Left kidney (tissue), 2 donors: ENCODE data around the gene DLGAP1. TPM values are rescaled to one million over a fixed set of nuclear protein-coding genes. Genes with fewer than 3 reads are reported as not detected.
A peak's percentile ranks its signal among the peaks of the same experiment; 100 is the strongest.
"Not testable (repeated sequence)": the region's sequence is repeated elsewhere in the genome, so short reads cannot be mapped to it uniquely, and the experiment has no call there.

Source experiments
- DNase-seq: peaks from one replicate; pipeline ENCODE4 v3.0.0-alpha.2; 2013
- polyA plus RNA-seq: library from polyadenylated mRNA; unstranded; fragments of 120-200 nt; gene quantifications from one replicate; pipeline ENCODE4 v1.2.1, GENCODE V29; 2013; ENCODE audit not compliant: insufficient read length

DLGAP1 gene
- polyA plus RNA-seq, 1 donor = 6.2 TPM

DNA sequence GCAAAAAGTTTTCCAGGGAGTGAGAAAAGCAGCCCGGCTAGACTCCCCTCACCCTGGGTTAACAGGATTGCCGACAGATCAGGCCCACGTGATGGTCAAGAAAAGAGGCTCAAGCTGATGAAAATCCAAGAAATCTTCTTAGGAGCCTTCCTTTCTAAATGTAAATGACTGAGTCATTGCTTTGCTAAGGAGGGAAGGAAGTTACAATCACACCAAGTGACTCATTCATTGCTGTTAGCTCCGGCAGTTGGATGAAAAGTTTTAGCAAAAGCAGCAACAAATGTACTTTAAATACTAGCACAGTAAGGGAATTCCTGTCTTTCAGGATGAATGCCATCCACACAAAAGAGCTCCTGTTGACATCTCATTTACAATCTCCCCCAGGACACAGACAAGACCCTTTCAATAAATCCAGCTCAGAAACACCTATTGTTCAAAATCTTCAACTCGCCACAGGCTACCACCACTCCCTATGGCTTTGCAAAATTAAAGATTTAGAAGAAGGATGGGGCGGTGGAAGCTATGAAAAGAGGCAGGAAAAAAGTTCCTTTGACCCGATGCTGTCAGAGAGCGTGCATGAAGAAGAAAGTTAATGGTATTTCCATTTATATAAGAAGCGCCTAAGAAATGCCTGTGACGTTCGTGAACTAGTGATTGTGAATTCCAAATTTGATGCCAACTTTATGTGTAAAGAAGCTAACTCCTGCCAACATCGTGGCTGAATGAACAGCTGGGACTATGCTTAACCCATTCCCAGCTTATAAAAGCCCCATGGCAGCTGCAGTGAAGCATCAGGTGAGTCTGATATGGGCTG, 851.5 kb downstream of the DLGAP1 start:
- DNase-seq = no peak

DNA sequence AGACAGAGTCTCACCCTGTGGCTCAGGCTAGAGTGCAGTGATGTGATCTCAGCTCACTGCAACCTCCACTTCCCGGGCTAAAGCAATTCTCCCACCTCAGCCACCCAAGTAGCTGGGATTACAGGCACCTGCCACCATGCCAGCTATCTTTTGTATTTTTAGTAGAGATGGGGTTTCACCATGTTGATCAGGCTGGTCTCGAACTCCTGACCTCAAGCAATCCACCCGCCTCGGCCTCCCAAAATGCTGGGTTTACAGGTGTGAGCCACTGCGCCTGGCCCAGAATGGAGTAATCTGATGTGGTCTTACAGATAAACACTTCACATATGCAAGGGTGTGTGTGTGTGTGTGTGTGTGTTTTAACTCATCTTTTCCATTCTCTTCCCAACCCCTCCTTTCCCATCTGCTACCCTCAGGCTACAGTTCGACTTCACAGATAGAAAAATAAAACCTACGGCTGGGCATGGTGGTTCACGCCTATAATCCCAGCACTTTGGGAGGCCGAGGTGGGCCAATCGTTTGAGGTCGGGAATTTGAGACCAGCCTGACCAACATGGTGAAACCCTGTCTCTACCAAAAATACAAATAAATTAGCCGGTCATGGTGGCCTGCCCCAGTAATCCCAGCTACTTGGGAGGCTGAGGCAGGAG, 853.9 kb downstream of the DLGAP1 start:
- not testable (repeated sequence) for DNase-seq

DNA sequence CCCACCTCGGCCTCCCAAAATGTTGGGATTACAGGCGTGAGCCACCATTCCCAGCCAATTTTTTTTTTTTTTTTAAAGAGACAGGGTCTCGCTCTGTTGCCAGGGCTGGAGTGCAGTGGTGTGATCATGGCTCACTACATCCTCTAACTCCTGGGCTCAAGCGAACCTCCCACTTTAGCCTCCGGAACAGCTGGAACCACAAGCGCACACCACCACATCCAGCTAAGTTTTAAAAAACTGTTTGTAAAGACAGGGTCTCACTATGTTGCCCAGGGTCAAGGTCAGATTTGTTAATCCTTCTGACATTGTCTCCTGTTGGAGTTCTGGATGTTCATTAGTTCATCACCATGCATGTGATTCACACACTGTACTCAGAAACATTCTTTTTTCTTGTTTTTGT, 855.2 kb downstream of the DLGAP1 start:
- no peak for DNase-seq

DNA sequence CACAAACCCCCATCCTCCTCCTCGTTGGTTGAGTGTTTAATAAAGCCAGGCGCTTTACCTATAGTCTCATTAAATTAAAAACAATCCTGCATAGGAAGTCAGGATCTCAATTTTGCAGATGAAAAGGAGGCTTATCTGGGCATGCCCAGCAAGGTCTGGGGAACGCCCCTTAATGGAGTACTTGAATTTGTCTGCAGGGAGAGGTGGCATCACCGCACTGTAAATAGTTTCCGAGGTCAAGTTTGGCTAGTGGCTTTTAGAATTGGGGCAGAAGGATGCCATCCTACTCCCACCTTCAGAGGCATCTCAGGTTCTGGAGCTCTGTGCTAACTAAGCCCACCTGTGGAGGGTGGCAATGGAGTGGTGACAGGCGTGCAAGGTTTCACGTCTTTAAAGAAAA, 855.9 kb downstream of the DLGAP1 start:
- no peak for DNase-seq

DNA sequence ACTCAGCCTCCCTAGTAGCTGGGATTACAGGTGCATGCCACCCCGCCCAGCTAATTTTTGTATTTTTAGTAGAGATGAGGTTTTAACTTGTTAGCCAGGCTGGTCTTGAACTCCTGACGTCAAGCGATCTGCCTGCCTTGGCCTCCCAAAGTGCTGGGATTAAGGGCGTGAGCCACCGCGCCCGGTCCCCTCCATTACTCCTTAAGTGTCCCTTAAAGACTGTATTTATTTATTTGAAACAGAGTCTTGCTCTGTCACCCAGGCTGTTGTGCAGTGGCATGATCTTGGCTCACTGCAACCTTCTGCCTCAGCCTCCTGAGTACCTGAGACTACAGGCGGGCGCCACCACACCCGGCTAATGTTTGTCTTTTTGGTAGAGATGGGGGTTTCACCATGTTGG, 856.5 kb downstream of the DLGAP1 start:
- DNase-seq = no peak

DNA sequence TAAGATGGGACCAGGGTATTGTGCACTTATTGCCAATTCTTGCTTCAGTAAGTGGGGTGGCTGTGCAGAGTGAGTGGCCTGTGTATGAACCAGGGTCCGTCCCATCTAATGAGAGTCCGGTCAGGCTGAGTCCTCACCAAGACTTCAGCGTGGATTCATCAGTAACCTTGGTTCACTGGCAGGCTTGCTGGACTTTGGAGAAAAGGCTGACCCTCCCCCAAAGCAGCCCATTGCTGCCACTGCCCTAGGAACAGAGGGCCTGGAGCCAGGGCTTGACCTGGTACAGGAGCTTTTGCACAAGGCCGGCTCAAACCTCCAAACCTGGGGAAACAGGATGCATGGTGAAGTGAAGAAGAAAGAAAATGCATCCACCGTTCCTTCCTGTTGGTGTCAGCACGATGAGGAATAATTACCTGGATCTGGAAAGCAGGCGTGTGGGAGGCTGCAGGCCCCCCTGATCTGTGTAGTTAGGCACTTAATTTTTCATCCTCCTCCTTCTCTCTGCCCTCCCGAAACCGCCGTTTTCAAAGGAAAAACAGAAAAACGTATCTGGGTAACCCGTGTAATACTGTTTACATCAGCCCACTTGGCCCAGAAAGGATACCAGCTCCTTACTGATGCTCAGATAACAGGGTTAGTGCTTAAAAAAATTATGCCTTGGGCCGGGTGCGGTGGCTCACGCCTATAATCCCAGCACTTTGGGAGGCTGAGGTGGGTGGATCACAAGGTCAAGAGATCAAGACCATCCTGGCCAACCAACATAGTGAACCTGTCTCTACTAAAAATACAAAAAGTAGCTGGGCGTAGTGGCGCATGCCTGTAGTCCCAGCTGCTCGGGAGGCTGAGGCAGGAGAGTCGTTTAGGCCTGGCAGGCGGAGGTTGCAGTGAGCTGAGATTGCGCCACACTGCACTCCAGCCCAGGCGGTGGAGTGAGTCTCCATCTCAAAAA, 857.4 kb downstream of the DLGAP1 start:
- DNase-seq = no peak

DNA sequence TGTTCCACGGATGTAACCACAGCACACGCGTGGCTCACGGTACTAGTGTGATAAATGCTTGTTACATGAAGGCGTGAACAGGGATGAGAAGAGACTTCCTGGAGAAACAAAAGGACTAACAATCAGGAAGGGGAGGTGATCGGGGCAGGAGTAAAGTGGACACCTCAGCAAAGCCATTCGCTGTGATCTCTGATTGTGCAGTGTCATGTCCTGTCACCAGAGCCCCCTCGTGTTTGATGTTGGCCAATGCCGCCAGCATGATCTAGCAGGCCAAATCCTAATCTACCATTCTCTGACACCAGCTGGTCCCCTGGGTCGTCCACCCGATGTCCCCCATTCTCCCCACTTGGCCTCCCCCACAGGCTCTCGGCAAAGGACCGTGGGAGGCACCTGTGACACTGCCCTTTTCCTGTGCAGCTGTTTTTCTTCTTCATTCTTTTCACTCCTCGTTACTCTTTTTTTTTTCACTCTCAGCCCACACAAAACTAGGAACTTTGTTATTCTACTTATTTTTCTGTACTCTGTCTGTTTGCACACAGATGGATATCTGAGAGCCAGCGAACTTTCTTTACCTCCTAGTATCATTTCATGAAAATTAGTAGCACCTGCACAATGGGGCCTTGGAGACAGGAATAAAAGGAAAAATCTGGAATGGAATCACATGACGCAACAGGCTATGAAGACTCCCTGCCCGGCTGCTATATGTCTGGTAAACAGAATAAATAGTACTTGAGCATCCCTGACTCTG, 858.3 kb downstream of the DLGAP1 start:
- DNase-seq = peak; percentile 36

DNA sequence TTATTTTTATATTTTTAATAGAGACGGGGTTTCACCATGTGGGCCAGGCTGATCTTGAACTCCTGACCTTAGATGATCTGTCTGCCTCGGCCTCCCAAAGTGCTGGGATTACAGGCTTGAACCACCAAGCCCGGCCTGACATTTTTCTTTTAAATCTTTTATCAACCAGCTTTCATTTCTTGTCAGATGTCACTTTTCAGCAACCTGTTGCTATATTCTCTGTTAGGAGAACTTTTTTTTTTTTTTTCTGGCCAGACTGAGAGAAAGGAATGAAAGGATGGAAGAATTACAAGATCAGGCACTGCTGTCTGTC, 858.8 kb downstream of the DLGAP1 start:
- no peak for DNase-seq

DNA sequence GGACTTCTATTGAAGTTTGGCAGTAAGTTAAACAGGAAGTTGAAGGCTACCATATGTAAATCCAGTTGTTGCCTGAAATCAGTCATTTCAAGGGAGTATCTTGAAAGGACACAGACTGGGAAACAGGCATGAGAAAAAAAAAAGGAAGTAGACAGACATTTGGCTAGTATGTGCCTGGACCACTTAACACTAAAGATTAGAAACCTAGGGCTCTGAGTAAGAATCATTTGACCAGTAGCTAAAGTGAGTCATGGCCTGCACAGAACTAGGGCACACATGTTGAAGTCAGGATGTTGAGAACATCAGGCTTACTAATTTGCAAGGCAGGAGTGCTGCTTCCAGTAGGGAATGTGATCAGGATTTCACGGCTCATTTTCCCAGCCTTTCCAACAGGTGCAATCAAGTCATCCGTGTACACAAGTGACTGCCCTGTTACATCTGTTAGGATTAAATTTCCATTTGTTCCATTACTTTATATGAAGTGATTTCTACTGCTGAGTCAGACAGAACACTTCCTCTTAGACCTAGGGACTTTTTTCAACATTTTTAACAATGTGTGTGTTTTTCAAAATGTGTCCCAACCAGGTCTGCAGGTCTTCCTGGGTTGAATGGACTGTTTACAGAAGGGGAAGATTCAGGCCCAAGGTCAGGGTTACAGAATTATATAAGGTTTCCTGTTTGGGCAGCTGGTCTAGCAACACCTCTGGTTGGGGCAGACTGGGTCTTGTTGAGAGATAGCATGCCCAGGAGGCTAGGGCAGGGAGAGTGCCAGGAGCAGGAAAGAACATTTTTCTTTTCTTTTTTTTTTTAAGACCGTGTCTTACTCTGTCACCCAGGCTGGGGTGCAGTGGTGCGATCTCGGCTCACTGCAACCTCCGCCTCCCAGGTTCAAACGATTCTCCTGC, 859.5 kb downstream of the DLGAP1 start:
- DNase-seq = peak; percentile 61

DNA sequence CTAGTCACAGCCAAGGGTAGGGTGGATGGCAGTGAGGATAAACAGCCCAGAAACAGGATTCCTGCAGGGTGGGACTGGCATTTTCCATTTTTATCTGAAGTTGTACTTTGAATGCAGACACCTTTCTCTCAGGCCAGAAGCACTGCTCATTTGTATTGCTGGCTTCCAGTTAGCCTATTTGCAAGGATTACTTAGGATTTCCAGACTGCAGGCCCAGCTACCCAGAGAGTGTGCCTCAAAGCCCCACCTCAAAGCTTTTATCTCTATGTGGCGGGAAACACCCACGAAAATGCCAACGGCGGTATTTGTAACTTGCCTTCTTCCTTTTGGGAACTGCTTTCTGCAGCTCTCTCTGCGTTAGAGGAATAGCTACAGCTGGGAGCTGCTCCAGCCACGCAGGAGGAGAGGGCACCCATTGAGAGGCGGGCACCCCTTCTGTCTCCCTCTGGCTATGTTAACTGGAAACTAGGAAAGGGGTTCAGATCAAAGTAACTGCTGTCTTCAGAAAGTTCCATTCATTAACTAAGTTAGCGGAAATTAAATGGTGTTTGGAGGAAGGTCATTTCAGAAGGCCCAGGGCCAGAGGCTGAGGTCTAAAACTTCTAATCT, 860.2 kb downstream of the DLGAP1 start:
- no peak for DNase-seq

DNA sequence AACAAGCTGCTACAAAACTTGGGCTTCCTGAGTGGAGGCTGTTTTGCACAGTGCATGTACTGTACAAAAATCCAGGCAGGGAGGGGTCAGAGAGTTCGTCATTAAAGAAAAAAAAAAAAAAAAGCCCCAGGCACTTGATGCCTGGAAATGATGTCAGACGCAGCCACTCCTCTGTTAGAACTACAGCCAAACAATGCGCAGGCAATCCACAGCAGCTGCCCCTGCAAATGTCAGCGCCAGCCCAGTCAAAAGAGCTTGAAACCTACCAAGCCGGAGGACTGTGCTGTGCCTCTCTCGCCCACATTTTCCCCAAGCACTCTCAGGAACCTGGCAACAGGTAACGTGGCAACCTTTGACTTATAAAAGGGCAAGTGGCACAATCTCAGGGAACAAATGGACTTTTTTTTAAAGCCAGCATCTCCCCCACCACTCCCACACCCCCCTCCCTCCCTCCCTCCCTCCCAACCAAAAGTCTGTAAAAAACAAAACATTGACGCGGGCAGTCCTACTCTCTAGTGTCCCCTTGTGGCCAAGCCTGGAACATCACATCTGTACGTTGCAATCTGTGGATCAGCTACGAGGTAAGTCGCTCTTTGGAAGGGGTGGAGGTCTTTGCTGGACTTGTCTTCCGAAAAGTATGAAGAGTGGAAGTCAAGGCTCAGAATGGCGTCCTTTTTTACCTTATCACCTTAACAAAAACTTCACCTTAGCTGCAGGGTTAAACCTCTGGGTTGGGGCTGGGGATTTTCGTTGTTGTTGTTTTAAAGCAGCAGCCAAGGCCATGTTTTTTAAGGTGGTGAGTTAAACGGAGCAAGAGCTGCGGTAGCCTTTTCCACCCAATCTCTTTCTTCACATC, 861.0 kb downstream of the DLGAP1 start:
- peak; percentile 95 for DNase-seq

DNA sequence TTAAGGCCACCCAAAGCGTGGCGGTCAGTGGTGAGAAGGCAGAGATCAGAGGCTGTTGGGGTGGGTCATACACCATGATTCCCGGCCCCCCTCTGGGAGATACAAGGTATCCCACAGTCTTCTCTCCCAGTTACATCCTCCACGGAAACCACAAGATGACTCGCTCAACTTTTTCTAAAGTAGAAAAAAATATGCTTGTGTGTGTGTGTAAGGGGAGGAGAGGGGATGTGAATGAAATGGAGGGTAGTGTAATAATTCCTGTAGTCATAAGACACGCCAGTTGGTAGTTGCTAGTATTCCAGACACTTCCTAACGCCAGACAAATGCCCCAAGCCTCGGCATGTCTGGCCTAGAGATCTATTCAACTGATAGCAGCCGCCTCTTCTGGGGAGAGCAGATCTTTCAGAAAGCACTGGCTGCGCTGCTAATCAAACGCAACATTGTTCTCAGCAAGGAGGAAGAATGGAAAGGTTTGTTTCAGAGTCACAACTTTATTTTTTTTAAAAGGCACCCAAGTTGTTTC, 861.7 kb downstream of the DLGAP1 start:
- DNase-seq = no peak

DNA sequence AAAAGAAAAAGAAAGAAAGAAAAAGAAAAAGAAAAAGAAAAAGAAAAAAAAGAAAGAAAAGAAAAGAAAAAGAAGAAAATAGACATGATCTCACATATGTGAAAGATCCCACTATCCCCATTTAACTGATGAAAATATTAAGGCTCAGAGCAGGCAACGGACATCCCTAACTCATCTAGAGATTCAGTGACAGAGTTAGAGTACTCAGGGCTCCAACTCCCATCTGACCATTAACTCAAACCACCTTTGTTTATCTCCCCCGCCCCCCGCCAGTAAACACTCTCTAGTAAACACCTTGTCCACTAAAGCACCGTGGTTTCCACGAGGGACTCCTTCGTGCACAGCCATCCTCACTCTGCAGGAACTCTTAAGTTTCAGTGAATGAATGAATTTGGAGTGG, 862.2 kb downstream of the DLGAP1 start:
- no peak for DNase-seq

DNA sequence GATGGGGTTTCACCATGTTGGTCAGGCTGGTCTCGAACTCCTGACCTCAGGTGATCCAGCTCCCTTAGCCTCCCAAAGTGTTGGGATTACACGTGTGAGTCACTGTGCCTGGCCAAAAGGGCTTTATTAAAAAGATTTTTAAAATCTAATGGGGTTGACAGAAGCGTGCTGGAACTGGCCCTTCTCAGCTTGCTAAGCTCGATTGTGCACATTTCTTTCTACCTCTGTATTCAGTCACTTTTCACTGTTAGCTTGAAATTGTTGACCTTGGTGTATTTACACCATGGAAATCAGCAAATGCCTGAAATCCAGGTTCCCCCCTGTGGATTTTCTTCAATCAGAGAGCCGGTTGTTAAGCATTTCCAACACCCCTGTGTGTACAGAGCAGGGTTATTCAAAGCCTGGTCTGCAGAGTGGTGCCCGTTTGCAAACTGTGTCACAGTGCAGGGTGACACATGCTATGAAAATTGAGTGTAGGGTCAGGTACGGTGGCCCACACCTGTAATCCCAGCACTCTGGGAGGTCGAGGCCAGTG, 864.9 kb downstream of the DLGAP1 start:
- no peak for DNase-seq

DNA sequence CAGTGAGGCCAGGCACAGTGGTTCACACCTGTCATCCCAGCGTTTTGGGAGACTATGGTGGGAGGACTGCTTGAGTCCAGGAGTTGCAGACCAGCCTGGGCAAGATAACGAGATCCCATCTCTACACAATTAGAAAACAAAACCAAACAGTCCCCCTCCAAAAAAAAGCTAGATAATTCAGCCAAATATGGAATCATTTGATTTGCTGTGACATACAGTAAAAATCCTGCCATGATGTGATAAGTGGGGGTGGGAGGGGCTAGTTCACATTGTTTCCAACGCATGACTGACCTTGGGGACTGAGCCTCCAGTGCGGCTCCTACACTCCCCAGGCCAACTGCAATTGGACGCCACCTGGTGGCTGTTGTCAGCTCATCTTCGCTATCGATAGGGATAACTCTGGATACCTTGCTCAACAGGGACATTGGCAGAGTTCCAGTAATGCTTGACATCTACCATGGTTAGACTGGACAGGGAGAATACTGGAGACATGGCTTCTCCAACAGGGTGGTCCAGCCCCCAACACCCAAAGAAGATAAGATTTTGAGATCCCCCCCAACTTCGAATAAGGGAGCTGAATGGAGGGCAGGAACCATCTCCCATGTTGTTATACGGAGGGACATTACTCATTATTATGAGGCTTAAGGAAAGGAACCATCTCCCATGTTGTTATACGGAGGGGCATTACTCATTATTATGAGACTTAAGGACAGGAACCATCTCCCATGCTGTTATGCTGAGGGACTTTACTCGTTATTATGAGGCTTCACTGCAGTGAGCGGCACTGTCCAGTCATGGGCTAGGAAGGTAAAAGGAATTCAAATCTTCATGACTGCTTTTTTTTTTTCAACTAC, 869.2 kb downstream of the DLGAP1 start:
- peak; percentile 73 for DNase-seq

DNA sequence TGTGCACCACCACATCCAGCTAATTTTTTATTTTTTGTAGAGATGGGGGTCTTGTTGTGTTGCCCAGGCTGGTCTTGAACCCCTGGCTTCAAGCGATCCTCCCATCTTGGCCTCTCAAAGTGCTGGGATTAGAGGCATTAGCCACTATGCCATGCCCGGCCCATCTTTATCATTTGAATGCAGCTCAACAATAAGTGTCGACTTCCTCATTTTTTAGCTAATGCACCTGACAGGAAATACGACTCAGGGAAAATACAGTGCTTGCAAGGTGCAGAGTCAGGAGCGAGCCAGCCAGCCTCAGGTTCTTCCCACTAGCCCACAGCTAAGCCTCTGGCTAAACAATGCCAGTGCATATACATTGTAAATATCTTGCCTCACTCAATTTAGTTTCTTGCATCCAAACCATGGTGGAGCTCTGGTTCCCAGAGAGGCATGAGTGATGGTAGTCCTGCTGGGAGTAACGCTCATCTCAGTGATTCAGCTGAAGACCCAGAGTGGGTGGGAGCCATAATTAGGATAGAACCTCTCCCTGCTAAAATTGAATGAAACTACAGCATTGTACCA, 870.1 kb downstream of the DLGAP1 start:
- DNase-seq = no peak

DNA sequence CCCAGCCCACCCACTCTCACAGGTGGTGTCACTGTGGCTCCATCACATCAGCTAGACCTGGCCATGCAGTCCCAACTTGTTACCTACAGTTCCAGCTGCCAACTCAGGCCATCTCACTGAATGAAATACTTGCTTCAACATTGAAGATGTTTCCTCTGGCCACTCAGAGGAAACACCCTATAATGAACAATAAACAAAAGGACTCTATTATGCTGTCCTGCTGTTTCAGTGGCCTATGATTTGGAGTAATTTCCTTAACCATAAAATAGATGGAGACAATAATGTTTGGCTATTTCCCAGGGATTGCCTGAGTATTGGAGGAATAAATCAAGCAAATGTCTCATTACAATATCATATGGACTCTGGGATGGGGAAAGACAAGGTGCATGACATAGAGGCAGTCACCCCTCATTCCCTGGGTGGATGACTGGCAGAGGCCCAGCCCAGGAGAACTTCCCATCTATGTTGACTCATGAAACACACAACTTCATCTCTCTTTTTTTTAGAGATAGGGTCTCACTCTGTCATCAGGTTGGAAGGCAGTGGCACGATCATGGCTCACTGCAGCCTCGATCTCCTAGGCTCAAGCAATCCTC, 870.7 kb downstream of the DLGAP1 start:
- no peak for DNase-seq
